Hepatocyte (in vitro differentiated cells): ENCODE data around the gene OGFR.

Experiments used
- CTCF ChIP-seq: fragments of 200-600 bp; sonication (generic); IDR thresholded peaks from 2 replicates; pipeline ENCODE4 v1.5.1; 2016; ENCODE audit warnings: antibody characterized with exemption, mild to moderate bottlenecking; ENCODE audit not compliant: poor library complexity
- EZH2phosphoT487 ChIP-seq: fragments of 200-600 bp; sonication (generic); IDR thresholded peaks from one replicate; pipeline ENCODE4 v1.6.1; 2018; ENCODE audit warnings: antibody characterized with exemption, mild to moderate bottlenecking, low read depth, moderate library complexity; ENCODE audit not compliant: unreplicated experiment, severe bottlenecking

GRCh38 chr20:62776035-62776691, 28.5 kb upstream of the OGFR start:
- TF ChIP-seq CTCF (no peak), EZH2phosphoT487 (no peak)
